NCI-H82 treated with DMSO at 0.1 percent for 48 hours (cell line): ENCODE results near the gene ULK4.
"Not testable (repeated sequence)": the region's sequence is repeated elsewhere in the genome, so short reads cannot be mapped to it uniquely, and the experiment has no call there.

Source experiments
- DNase-seq: peaks from one replicate; lab custom pipeline; 2025; ENCODE audit not compliant: unreplicated experiment; lab: John Stamatoyannopoulos, UW

Gene ULK4

DNA sequence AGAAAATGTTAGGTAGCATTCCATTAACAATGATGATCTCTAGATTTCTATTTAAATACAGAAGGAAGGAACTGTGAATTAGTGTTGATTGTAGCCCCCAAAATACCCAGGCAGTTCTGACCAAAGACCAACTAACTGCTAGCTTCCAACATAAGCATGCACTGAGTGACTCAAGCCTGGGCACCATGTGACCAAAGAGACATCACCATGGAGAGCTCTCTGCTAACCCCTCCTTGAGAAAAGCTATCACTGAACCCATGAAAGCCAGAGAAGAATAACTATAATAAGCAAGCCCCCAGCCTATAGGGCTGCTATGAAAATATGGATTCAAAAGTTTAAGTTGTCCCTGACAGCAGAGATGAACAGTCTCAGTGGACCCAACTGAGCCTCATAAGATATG is 310.2 kb downstream of the ULK4 start:
- DNase-seq = no peak

DNA sequence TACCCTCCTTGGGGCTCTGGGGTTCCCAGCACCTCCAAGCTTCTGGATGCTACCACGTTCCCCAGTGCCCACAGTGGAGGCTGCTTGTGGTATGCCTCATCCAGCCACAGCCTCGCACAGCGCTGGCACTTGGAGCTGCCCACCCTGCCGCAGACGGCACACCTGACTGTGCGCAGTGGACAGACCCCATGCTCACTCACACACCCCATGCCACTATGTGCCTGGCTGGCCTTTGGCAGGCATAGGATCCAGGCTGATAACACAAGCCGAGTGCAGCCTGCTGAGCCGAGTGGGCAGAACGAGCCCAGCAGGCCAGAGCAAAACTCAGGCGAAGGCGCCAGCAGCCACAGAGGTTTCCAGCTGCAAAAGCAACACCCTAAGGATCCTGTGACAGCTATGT is 311.5 kb downstream of the ULK4 start:
- no peak for DNase-seq

DNA sequence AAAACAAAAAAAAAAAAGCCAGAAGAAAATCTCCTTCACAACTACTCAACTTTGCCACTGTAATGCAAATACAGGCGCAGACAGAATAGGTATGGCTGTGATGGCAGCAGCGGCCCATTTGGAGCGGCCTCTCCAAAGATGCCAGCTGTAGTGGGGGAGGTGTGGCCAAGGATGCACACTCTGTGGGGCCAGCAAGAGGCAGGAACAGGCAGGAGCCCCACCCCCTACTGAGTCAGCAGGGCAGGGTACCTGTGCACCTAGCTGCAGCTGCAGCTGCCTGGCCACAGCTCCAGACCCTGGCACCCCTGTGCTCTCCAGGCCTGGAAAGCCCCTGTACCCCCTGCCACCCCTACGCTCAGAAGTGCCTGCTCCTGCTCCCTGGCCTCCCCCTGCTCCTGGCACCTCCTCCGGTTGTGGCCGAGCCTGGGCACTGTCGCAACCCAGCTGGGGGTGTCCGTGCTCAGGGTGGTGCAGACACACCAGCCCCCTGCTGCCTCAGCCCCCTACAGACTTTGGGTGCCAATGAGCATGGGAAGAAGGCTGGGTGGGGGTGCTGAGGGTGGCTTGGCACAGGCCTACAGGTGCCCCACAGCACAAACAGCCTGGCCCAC is 312.7 kb downstream of the ULK4 start:
- no peak for DNase-seq

DNA sequence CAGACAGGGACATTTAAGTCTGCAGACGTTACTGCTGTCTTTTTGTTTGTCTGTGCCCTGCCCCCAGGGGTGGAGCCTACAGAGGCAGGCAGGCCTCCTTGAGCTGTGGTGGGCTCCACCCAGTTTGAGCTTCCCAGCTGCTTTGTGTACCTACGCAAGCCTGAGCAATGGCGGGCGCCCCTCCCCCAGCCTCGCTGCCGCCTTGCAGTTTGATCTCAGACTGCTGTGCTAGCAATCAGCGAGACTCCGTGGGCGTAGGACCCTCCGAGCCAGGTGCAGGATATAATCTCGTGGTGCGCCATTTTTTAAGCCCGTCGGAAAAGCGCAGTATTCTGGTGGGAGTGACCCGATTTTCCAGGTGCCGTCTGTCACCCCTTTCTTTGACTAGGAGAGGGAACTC is 314.2 kb downstream of the ULK4 start:
- DNase-seq = not testable (repeated sequence)

DNA sequence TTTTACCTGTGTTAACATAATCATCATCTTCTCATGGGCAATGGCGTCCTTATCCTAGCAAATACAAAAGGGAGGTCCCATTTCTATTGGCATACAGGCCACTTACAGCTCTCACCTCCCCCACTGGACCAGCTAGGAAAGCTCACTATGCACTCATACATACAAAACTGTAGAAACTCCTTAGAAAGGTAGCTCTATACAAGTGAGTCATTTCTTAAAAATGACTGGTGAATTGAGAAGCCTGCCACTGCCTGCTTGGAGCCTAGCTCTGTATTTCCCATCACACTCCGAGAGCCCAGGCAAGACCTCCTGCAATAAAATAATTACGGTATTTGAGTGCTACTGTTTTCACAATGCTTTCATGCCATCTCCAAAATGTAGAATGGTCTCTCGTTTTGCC is 321.8 kb downstream of the ULK4 start:
- DNase-seq = no peak

DNA sequence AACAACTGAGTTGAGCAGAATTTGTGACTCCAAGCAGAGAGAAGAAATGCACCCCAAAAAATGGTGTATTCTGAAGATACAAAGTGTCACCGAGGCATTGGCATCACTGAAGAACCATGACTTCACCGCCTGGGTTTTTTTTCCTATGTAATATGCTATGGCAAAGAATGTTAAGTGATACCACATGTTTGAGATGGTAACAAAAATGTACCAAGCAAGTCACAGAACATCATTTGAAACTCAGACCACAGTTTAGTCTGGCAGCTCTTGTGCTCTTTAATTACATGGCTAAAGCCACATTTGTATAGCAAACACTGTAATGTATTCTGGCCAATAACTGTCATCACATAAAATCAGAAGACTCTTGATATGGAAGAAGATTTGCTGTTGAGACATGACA is 323.5 kb downstream of the ULK4 start:
- DNase-seq = no peak

DNA sequence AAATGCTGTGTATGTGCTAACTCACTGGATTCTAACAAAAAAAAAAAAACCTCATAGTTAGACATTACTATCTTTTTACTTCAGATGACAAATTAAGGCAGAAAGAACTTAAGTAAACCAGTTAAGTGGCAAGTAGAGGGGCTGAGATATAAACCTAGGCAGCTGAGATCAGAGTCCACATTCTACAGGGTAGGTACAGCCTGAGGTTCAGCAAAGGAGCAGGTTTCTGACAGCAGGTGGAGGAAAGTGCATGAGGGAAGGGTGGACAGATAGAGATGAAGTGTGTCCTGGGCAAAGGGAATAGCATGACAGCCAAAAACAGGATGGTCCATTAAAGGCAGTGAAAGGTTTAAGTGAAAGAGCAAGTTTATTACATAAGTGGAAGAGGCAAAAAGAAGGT is 329.2 kb downstream of the ULK4 start:
- no peak for DNase-seq

DNA sequence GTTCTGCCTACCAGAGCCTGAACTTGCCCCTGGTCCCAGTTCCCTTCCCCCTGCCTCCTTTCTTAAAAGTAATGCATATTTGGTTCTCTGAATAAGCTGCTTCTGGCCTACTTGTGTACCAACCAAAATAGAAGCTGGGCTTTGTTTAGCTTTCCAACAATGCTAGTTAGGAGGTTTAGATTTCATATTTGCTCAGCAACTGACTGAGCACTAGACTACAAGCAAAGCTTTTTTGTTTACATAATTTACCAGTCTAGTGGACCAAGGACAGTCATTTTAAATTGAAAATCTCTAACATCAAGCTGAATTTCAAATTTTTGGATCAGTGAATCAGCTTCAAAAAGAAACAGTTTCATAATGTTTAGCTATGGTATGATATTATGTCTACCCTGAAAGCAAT is 331.2 kb downstream of the ULK4 start:
- no peak for DNase-seq

DNA sequence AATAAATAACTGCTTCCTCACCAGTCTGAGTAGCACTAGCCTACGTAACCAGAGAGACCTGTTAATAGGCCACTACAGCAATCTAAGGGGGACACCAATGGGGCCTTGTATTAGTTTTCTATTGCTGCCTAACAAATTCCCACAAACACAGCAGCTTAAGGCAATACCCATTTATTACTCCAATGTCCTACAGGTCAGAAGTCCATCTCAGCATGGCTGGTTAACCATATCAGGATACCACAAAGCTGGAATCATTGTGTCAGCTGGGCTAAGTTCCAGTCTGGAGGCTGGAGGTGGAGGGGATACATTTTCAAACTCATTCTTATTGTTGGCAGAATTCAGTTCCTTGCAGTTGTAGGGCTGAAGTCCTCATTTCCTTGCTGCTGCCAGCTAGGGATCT is 331.9 kb downstream of the ULK4 start:
- no peak for DNase-seq

DNA sequence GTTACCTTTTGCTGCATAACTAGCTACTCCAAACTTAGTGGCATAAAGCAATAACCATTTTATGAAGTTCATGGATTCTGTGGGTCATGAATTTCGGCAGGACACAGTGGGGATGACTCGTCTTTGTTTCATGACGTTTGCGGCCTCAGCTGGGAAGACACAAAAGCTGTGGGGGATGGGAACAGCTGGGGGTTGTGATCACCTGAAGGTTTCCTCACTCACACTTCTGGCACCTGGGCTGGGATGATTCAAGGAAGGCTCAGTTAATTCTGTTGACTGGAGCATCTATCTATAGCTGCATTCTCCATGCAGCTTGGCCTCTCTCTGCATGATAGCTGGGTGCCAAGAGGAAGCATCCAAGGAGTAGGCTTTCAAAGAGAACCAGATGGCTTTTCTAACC is 332.8 kb downstream of the ULK4 start:
- DNase-seq = no peak

DNA sequence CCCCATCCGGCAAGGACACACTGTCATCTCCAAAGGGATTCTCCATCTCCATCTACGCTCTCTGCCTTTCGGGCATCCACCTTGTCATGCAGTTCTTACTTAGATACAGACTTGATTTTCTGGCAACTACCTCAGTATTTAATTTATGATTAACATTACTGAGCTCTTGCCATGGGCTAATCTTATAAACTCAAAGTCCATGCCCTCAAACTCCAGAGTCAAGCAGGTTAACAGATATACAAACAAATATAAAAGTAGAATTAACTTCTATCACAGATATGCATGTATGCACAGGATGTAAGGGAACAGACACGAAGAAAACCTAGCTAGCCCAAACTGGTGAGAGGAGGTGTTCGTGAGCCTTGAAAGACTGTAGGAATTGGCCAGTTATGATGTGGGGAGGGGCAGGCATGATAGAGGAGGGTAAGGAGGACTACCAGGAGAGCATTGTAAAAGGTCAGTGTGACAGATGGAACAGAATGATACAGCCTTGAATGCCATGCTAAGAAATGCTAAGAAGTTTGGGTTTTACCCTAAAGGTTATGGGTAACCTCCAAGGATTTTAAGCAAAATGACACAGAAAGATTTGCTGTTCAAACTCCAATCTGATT is 334.3 kb downstream of the ULK4 start:
- no peak for DNase-seq

DNA sequence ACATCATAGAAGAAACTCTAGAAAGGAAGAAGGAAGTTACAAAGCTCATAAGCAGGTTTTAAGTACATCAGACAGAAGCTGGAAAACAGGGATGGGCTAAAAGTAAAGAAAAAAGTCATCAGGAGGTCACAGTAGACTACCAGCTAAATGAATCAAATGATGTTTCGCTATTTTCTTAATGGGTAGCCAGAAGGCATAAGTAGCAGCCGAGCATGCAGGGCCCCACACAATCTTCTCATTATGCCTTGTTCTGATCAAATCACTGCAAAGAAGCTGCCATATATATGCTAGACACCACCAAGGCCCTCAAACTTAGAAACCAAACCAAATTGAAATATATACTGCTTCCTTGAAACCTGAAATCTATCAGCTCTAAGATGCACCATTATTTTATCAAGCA is 349.1 kb downstream of the ULK4 start:
- DNase-seq = no peak

DNA sequence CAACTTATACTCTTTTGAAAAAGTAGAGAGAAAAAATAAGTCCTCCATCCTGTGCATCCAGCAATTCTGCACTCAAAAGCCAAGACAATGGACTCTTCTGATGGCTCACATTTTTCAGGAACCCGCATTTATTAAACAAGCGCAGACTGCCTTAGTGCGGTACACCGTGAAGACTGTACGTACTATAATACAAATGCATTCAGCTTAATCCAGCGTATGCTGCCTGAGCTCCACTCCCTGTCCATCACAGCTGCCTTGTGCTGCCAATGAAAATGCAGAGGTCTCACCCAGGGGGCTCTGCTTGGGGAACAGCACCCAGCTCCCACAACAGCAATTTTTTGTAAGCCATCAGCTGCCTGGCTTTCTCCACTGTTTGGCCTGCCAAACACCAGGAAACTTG is 350.9 kb downstream of the ULK4 start:
- no peak for DNase-seq

DNA sequence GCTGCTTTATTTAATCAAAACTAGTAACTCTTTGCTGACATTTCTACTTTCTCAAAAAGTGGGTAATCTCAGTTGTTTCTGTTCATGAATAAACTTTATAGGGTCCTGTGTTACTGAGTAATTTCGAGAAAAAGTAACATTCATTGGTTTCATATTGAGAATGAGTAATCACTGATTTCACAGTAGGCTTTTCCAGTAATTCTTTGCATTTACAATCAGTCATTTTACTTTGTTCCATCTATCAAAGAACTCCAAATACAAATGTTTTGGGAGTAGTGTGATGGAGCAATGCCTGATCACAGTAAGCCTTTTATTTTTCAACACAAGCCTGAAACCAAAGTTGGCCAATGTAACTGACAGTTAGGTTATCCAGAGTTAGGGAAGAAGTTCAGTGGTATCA is 353.6 kb downstream of the ULK4 start:
- no peak for DNase-seq

DNA sequence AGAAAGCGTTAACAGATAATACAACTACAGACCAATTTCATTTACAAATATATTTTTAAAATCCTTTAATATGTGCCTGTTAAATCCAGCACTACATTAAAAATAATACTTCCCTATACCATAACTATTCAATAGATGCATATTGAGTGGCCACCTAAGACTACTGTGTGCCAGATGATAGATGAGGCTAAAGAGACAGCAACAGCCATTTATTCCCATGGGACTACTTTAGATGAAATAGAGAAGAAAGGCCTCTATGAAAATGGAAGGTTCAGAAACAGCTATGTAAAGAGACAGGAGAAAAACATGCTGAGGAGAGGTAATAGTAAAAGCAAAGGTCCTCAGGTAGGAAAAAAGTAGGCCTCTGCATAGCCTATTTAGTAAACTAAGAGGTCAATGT is 358.1 kb downstream of the ULK4 start:
- no peak for DNase-seq

DNA sequence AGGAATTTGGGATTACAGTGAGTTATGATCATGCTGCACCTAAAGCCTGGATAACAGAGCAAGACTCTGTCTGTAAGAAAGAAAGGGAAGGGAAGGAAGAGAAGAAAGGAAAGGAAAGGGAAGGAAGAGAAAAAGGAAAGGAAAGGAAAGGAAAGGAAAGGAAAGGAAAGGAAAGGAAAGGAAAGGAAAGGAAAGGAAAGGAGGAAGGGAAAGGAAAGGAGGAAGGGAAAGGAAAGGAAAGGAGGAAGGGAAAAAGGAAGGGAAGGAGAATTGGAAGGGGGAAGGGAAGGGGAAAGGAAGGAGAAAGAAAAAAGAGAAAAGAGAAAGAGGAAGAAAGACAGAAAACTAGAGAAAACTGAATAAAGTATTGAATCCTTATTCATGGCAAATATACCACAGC is 359.8 kb downstream of the ULK4 start:
- DNase-seq = no peak

DNA sequence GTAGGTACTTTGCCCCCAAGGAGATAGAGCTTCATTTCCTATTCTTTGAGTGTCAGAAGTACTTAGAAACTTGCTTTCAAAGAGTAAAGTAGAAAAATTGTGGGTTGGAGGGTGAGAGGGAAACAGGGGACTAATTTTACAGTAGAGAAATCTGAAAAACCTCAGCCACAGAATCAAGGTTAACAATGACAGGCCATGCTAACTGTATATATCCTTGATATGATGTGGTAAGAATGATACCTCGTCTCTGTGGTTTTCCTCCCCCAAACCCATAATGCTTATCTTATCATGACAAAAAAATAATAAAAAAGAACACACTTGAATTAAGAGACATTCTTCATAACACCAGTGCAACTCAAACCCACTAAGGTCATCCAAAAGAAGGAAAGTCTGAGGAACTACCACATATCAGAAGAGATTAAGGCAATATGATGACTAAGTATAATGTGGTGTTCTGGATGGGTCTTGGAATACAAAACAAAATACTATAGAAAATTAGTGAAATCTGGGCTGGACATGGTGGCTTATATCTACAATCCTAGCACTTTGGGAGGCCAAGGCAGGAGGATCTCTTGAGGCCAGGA is 360.4 kb downstream of the ULK4 start:
- no peak for DNase-seq

DNA sequence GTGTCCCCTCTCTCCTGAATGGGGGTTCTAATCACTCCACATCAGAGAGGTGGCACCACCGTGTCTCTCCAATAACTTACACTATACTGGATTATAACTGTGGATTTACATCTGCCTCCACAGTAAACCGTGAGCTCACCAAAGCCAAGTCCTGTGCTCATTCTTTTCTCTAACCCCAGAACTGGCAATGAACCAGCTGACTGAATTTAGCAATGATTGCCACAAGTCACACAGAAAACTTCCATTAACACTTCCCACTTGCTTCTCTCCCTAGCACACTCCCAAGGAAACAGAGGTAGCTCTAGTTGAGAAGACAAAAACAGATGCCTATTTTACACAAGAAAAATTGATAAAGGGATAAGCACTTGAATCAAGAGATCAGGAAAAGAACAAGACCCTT is 361.3 kb downstream of the ULK4 start:
- no peak for DNase-seq

DNA sequence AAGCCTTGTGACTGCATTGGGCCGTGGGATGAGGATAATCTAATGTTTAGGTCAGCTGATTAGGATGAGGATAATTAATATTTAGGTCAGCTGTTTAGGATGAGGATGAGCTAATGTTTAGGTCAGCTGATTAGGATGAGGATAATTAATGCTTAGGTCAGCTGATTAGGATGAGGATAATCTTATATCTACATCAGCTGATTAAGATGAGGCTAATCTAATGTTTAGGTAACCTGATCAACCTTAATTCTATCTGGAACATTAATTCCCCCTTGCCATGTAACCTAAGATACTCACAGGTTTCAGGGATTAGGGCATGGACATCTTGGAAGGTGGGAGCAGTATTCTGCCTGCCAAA is 362.8 kb downstream of the ULK4 start:
- peak; percentile 52 for DNase-seq

DNA sequence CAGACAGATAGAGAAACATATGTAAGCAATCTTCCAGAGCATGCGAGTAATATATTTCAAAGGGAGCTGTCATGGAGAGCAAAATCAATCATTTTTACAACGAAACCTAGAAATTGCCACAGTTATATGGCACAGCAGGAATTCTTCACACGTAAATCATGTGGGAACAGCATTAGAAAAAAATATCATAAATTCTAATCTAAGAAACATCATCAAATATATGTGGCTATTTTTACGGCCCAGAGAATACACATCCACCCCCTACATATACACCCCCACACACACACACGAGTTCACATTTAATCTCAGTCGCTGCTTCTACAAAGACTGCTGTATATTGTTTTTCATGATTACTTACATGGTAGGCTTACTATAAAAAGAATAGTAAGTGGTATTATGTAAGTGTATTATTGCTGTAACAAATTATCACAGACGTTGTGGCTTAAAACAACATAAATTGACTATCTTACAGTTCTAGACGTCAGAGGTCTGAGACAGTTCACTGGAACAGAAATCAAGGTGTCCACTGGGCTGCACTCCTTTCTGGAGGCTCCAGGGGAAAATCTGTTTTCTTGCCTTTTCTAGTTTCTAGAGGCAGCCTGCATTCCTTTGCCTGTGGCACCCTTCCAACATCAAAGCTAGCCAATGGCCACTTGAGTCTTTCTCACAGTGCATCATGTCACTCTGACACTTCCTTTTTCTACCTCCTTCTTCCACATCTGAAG is 363.3 kb downstream of the ULK4 start:
- no peak for DNase-seq

DNA sequence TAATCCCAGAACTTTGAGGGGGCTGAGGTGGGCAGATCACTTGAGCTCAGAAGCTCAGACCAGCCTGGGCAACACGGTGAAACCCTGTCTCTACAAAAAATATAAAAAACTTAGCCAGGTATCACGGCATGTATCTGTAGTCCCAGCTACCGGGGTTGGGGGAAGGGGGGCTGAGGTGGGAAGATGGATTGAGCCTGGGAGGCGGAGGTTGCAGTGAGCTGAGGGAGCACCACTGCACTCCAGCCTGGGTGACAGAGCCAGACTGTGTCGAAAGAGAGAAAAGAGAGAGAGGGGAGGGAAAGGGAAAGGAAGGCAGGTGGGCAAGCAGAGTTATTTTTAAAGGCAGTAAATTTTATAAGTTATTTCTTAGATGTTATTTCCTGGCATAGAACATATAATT is 368.1 kb downstream of the ULK4 start:
- DNase-seq = no peak

DNA sequence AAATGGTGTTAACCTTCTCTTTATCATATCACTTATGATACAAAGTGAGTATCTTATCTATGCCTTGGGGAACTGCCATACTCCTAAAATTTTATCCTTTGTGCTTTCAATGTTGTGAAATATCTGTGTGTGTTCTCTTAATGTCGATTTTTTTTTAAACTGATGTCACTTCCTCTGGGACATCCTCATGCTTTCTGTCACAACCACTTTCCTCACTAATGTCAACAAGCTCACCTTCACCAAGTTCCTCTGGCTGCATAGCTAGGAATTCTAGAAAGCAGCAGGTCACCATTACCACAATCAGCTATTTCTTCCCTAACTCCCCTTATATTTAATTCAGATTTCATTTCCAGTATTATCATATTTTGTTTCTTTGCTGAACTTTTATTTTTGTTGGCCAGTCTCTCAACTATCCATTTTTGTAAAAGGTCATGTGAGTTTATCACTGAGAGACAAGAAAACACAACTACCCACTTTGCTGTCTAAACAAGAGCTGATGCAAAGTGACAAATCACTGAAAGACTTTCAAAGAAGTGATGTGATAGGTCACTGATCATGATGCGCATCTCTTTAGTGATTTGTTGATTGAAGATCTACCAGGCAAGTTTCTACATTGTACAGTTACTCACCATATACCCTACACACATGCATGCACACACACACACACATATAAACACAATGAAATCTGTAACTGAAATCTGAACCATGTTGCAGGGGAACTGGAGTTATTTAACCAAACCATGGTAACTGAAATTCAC is 369.0 kb downstream of the ULK4 start:
- no peak for DNase-seq
